HG03378 (cell line): ENCODE results near the gene LHCGR.
A peak's percentile ranks its signal among the peaks of the same experiment; 100 is the strongest.

Experiments
- ATAC-seq: cut with Tn5 transposase; IDR thresholded peaks from one replicate; pipeline ENCODE4 v1.9.1; 2021; ENCODE audit warnings: mild to moderate bottlenecking, moderate library complexity; ENCODE audit not compliant: unreplicated experiment

LHCGR gene

GRCh38 chr2:48755473-48755872 is at the start of gene LHCGR:
LHCGR (minus strand) TSS chr2:48755724; CDS start chr2:48755671, 53 bp downstream.
- ATAC-seq: no peak

GRCh38 chr2:48799601-48800000 is 44.1 kb upstream of the LHCGR start:
- no peak for ATAC-seq

- ATAC-seq: no peak
Observed at GRCh38 chr2:48795065-48795464, 39.5 kb upstream of the LHCGR start.

- ATAC-seq: no peak
Observed at GRCh38 chr2:48793671-48794070, 38.1 kb upstream of the LHCGR start.

- ATAC-seq: no peak
Observed at GRCh38 chr2:48792030-48792429, 36.5 kb upstream of the LHCGR start.

- ATAC-seq: no peak
Observed at GRCh38 chr2:48790407-48791170, 35.1 kb upstream of the LHCGR start.

- ATAC-seq: no peak
Observed at GRCh38 chr2:48787580-48787979, 32.1 kb upstream of the LHCGR start.

- no peak for ATAC-seq
Observed at GRCh38 chr2:48781366-48781765, 25.8 kb upstream of the LHCGR start.

- ATAC-seq: no peak
Observed at GRCh38 chr2:48779019-48779716, 23.6 kb upstream of the LHCGR start.

- no peak for ATAC-seq
Observed at GRCh38 chr2:48774251-48774650, 18.7 kb upstream of the LHCGR start.

- ATAC-seq: no peak
Observed at GRCh38 chr2:48771241-48772014, 15.9 kb upstream of the LHCGR start.

GRCh38 chr2:48770181-48770580 is 14.7 kb upstream of the LHCGR start:
- no peak for ATAC-seq

- no peak for ATAC-seq
Observed at GRCh38 chr2:48768669-48769068, 13.1 kb upstream of the LHCGR start.

GRCh38 chr2:48767330-48767729 is 11.8 kb upstream of the LHCGR start:
- ATAC-seq: no peak

- ATAC-seq: no peak
Observed at GRCh38 chr2:48760826-48761225, 5.3 kb upstream of the LHCGR start.

- no peak for ATAC-seq
Observed at GRCh38 chr2:48759682-48760081, 4.2 kb upstream of the LHCGR start.

- peak; percentile 53 for ATAC-seq
Observed at GRCh38 chr2:48756289-48756688, 765 bp upstream of the LHCGR start.

GRCh38 chr2:48754874-48755273 is 650 bp downstream of the LHCGR start:
- ATAC-seq: no peak

- ATAC-seq: no peak
Observed at GRCh38 chr2:48753228-48753627, 2.3 kb downstream of the LHCGR start.

GRCh38 chr2:48750128-48750739 is 5.3 kb downstream of the LHCGR start:
- peak; percentile 88 for ATAC-seq
